ENCODE measurements around the gene ROR1.
A peak's percentile ranks its signal among the peaks of the same experiment; 100 is the strongest.

The ROR1 gene

GRCh38 chr1:64147045-64147724, 373.4 kb downstream of the ROR1 start:
- DNase-seq (ENCODE audit: low spot score): no peak

DNA sequence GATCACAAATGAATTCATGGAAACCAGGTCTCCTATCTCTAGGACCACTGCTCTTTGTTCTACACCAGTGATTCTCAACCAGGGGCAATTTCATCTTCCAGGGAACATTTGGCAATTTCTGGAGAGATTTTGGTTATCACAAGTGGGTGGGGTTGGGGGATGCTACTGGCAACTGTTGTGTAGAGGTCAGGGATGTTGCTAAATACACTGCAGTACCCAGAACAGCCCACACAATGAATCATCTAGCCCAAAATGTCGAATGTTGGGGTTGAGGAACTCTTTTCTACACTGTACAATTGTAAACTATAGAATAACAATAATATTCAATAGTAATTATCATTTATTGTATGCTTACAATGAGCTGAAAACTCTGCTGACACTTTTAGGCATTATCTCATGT, 373.9 kb downstream of the ROR1 start:
- DNase-seq (ENCODE audit: low spot score): no peak

DNA sequence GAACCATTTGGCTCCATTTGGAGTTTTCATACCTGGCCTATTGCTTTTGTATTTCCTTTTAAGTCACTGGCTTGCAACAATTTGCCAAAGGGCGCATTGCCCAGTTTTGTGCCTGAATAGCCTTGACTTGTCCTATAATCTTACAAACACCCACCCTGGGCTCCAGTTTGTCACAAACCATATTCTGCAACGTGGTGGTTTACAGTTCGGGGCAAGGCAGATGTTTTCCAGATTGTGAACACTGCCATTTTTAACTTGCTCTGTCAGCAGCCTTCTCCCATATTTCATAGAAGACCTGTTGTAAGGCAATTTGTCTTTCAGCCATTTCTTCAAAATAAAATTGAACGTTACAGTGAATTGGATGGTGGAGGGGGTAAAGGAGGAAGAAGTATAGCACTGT, 376.4 kb downstream of the ROR1 start:
- no peak for DNase-seq (ENCODE audit: low spot score)

DNA sequence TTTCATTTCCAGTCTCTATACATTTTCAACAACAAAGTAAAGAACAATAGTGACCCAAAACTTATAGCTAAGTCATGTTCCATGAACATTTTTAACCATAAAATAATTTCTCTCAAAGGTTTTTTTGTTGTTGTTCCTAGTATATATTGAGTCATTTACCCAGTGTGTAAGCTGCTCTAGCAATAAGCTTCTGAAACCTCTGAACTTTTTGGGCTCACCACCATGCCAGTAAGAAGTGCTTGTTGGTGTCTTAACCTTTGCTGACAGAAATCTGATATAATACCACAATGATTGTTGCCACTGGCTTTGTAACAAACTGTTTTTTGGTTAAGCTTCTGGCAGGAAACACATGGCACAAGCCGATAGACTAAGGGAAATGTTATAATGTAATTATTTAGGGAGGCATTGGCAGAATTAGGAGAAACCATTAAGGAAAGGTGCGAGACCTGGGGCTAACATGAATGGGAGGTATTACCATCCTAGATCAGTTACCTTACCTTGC, 377.0 kb downstream of the ROR1 start:
- DNase-seq (ENCODE audit: low spot score): no peak

- no peak for DNase-seq (ENCODE audit: low spot score)
Observed at GRCh38 chr1:64155278-64155677, 381.5 kb downstream of the ROR1 start.

DNA sequence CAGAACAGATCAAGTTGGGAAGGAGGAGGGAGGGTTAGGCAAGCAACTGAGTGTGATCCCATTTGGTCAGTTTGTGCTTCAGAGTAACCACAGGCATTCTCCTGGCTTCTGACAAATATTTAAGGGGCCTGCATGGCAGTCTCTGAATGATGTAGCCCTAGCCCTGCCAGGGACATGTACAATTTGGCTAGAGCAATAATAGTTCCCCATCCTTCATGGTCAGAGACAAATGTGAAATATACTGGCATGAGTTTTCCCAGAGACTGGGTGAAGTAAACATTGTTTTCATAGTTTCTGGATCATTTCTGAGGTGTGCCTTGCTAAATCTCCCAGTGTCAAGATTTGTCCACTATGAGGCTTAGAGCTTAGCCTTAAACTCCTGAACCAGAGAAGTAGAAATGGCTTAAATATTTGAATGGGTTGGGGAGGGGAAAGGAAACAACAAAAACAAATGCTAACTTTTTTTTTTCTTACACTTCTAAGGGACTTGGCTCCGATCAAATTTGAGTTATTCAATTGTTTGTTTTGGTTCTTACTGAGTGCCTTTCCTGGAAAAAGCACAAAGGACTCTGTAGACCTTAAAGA, 387.6 kb downstream of the ROR1 start:
- peak; percentile 51 for DNase-seq (ENCODE audit: low spot score)

- no peak for DNase-seq (ENCODE audit: low spot score)
Observed at GRCh38 chr1:64162151-64162550, 388.3 kb downstream of the ROR1 start.

DNA sequence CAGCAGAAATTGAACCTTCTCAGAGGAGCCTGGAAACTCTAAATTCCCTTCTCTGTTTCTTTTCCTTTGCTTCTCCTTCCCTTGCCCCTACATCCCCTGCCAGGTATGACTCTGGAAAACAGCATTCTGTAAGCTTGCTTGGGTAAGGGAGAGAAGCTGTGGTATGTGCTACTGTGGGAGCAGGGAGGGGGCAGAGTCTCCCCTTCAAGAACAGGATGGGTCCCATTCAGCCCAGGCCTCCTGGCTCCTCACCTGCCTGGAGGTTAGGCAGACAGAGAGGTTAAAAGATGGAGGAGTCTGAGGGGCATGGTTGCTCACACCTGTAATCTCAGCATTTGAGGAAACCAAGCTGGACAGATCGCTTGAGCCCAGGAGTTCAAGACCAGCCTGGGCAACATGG, 389.0 kb downstream of the ROR1 start:
- DNase-seq (ENCODE audit: low spot score): no peak

GRCh38 chr1:64163431-64163830, 389.6 kb downstream of the ROR1 start:
- DNase-seq (ENCODE audit: low spot score): no peak

- DNase-seq (ENCODE audit: low spot score): peak; percentile 32
Observed at GRCh38 chr1:64163970-64164369, 390.2 kb downstream of the ROR1 start.

DNA sequence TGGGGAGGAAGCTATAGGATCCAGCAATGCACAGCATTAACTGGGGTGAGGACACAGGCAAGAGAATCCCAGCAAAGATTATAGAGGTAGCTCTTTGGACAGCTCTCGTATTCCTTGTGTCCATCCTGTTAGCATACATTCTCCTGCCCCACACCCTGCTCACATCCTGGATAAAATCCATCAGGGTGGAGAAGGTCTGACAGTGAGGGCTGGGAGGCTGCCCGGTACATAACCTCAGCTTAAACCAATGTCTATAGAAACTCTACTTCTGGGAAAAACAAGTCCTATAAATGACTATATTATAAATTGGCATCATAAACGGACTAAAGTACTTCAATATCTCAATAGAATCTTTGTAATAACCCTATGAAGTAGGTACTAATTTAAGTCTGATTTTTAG, 392.8 kb downstream of the ROR1 start:
- DNase-seq (ENCODE audit: low spot score): no peak

DNA sequence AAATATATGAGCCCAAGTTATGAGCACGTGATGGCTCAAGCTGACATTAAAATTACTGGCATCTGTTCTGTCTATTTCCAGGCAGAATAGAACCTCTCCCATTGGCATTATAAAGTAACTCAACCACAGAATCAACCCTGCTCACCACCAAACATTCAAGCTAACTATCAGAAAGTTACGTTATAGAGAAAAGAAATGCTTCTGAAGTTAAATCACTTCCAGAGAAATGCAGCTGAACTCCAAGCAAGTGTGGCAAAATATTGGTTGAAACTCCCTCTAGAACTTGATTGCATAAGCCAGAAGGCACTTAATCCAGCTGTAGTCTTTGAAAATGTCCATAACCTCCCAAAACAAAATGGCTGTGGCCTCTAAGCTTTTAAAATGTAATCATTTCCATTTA, 393.4 kb downstream of the ROR1 start:
- no peak for DNase-seq (ENCODE audit: low spot score)

DNA sequence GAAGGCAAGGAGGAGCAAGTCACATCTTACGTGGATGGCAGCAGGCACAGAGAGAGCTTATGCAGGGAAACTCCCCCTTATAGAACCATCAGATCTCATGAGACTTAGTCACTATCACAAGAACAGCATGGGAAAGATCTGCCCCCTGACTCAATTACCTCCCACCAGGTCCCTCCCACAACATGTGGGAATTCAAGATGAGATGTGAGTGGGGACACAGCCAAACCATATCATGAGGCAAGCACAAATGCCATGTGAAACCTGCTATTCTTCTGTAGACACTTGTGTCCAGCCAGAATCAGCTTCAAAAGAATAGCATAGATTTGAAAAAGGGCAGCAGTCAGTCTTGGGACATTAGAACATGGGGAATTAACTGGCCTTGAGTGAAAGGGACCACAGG, 397.4 kb downstream of the ROR1 start:
- DNase-seq (ENCODE audit: low spot score): no peak

- peak; percentile 32 for DNase-seq (ENCODE audit: low spot score)
Observed at GRCh38 chr1:64171797-64172281, 398.0 kb downstream of the ROR1 start.

- DNase-seq (ENCODE audit: low spot score): no peak
Observed at GRCh38 chr1:64172458-64172983, 398.7 kb downstream of the ROR1 start.

- DNase-seq (ENCODE audit: low spot score): no peak
Observed at GRCh38 chr1:64173336-64173940, 399.6 kb downstream of the ROR1 start.

DNA sequence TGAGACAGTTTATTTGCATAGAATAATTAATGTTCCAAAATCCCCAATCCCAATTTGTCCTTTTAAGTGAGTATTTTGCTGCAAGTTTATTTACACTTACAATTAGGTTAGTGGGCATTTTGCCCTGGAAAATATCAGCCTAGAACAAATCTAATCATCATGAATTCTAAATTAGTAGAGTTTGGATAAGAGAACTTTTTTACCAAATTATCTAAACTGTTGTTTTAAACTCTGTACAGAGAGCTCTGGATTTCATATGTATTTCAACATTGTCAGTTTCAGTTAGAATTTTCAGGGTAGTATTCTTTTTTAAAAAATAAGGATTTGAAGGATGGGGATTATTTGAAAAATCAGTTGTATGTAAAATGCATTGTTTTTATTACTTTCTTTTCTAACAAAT, 401.8 kb downstream of the ROR1 start:
- no peak for DNase-seq (ENCODE audit: low spot score)

- DNase-seq (ENCODE audit: low spot score): no peak
Observed at GRCh38 chr1:64176659-64177058, 402.8 kb downstream of the ROR1 start.

DNA sequence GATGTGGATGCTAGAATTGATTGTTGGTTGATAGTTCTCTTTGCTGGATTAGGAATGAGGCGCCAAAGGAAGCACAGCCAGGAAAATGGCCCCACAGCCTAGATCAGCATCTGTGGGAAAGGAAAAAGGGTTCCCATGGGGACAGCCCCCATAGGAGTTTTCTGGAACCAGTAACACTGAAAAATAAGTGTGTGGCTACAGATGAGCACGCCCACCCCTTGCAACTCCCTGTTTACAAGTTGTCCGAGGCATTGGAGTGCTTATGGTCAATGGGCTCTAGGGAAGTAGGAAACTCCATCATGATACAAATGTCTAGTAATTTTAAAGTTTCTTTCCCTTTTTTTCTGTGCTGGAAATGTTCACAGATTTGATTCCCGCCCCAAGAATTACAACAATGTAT, 405.8 kb downstream of the ROR1 start:
- no peak for DNase-seq (ENCODE audit: low spot score)

DNA sequence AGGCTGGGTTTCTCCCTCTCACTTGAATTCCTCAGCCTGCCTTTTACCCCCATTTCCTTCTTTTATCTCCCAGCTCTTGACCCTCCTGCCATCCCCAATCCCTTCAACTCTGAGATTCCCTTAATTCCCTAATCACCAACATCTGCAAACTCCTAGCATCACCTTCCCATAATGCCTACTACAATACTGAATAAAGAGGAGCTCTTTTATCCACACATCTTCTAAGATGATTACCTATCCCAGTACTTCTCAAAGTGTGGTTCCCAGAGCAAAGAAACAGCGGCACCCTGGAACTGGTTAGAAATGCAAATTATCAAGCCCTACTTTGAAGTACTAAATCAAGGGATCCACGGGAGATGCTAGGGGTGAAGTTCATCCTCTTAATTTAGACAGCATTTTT, 408.4 kb downstream of the ROR1 start:
- no peak for DNase-seq (ENCODE audit: low spot score)

- no peak for DNase-seq (ENCODE audit: low spot score)
Observed at GRCh38 chr1:64183395-64184002, 409.7 kb downstream of the ROR1 start.

GRCh38 chr1:64184003-64184440, 410.2 kb downstream of the ROR1 start:
- DNase-seq (ENCODE audit: low spot score): no peak

Measured in hepatic stellate cell (primary cell).